ENCODE data around the gene STK11IP.

DNA sequence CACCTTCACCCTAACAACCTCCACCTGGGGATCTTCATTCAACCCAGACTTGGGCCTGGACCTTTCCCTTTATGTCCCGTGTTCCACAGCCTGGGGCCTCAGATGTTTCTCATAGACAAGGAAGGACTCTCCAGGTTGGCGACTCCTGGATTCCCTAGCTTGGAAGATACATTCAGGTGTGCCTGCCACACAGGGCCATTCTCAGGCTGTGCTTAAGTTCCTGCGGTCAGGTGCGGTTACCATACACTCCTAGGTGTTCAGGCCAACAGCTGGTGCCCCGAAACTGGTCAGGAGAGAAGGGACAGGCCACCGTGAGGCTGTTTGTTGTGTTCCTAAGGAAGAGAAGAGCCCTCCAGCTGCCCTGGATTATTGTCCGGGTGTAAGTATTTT is 45.4 kb downstream of the STK11IP start:
- TF ChIP-seq, protein P1, sequence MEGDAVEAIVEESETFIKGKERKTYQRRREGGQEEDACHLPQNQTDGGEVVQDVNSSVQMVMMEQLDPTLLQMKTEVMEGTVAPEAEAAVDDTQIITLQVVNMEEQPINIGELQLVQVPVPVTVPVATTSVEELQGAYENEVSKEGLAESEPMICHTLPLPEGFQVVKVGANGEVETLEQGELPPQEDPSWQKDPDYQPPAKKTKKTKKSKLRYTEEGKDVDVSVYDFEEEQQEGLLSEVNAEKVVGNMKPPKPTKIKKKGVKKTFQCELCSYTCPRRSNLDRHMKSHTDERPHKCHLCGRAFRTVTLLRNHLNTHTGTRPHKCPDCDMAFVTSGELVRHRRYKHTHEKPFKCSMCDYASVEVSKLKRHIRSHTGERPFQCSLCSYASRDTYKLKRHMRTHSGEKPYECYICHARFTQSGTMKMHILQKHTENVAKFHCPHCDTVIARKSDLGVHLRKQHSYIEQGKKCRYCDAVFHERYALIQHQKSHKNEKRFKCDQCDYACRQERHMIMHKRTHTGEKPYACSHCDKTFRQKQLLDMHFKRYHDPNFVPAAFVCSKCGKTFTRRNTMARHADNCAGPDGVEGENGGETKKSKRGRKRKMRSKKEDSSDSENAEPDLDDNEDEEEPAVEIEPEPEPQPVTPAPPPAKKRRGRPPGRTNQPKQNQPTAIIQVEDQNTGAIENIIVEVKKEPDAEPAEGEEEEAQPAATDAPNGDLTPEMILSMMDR (IDR thresholded peaks at IDR 0.05; ENCODE audit: insufficient read depth, low read length, poor library complexity, severe bottlenecking) = no peak
- no peak for TF ChIP-seq EZH2phosphoT487 (conservative IDR thresholded peaks at IDR 0.05; ENCODE audit: low read length)
